GM18526 (cell line): ENCODE results near the gene CCL26.

Source experiments
- POLR2A ChIP-seq: IDR thresholded peaks from 3 replicates; pipeline ENCODE4 v1.6.1; 2011; ENCODE audit not compliant: insufficient read length; ENCODE audit errors: extremely low read depth

CCL26 gene

GRCh38 chr7:75743455-75743859 lies 28.6 kb downstream of the CCL26 start:
- no peak for TF ChIP-seq POLR2A

- TF ChIP-seq POLR2A, result no peak
Measured at GRCh38 chr7:75740846-75741497, 31.0 kb downstream of the CCL26 start.

DNA sequence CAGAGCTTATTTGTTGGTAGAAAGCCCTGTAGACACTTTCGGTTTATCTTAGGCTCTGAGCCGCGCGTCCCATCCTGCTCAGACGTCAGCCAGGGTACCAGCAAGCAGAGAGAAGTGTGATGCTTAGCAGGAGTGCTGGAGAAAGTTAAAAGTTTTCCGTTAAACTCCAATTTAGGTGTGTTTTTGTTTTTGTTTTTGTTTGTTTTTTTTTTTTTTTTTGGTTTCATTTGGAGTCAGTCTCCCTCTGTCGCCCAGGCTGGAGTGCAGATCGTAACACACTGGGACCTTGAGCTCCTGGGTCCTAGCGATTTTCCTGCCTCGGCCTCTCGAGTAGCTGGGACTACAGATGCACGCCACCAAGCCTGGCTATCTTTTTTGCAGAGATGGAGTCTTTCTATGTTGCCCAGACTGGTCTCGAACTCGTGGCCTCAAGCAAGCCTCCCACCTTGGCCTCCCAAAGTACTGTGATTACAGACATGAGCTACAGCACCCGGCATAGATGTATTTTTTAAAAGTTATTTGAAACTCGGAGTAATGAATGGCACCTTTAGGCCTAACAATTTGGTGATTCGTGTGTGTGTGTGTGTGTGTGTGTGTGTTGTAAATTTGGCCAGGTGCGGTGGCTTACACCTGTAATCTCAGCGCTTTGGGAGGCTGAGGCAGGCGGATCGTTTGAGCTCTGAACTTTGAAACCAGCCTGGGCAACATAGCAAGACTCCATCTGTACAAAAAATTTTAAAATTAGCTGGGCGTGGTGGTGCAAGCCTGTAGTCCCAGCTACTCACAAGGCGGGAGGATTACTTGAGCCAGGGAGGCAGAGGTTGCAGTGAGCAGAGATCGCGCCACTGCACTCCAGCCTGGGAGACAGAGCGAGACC lies 32.0 kb downstream of the CCL26 start:
- no peak for TF ChIP-seq POLR2A

GRCh38 chr7:75738975-75739795 lies 32.8 kb downstream of the CCL26 start:
- no peak for TF ChIP-seq POLR2A

DNA sequence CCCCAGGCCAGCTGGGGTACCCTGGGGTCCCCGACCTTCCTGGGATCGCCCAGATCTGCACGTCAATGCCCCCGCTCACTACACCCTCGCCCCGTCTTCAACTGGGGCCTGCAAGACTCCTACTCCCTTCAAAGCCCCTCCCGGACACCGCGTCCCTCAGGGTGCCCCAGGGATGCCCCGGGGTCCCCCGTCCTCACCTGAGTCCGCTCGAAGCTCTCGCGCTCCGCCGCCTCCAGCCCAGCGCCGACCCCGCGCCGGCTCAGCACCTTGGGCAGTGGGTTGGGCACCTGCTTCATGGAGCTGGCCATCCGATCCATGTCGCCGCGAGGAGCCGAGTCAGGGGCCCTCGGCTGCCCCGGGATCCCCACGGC lies 33.4 kb downstream of the CCL26 start, which contains the start of gene HIP1:
Gene HIP1 (minus strand): TSS at position 338 of the 371 bp plus-strand sequence. CDS start 21 bp downstream, at position 317.
- TF ChIP-seq POLR2A, result no peak

DNA sequence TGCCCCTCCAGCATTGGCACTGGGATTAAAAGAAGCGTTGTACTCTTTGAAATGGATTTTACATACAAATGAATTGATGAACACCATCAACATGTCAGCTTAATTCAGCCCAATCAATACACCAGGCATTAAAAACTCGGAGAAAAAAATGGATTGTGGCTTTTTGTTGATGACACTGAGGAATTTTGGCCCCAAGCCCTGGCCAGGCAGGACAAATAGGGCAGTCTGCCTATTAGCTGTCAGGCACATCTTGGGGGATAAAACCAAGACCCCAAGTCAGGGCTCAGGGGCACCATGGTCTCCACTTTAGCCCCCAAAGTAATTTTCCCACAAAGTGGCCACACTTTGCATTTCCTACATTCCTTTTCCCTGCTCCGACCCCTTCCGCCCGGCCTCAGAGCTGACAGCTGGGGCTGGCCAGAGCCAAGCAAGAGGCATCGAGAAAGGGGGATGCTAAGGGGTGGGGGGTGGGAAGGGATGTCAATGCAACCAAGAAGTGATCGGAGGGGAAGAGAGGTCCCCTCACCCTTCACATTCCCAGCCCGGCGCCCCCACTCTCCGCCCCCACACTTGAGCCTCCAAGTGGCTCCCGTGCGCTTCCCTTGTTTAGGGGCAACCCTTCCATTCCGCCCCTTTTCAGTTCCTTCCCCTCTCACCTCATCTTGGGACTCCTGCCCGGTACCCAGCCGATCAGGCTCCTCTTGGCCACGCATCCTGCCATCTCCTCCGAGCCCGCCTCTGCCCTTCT lies 34.0 kb downstream of the CCL26 start:
- no peak for TF ChIP-seq POLR2A

GRCh38 chr7:75735581-75736350 lies 36.2 kb downstream of the CCL26 start:
- no peak for TF ChIP-seq POLR2A

DNA sequence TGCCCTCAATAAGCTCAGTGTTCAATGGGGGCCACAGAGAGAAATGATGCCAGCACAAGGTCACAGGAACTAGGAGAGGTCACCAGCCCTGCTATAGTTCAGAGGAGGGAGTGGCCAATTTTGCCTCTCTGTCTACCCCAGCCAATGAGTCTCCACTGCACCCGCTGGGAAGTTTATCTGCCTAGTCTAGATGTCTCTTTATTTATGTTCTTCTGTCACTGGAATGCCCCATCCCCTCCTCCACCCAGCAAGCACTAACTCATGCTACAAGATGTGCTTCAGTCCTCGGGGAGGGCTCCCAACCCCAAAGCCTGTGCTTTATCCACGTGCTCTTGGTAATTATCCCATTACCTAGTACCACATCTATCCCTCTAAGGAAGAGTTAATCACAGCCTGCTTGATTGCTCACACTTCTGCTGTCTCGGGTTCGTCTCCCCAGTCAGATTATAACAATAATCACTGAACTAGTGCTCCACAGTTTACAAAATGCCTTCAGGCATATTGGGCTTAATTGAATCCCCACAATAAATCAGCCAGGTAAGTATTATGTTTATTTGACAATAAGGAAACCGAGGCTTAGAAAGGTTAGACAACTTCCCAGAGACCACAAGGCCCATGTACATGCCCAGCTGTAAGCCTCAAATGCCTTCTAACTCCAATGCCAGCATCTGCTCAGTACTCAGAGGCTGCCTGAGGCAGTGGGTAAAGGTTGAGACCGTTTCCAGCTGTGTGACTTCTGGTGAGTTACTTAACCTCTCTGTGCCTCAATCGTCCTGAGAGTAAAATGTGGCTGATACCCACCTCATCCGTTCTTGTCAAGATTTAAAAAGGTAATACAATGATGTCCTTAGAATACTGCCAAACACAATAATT lies 37.2 kb downstream of the CCL26 start:
- no peak for TF ChIP-seq POLR2A

DNA sequence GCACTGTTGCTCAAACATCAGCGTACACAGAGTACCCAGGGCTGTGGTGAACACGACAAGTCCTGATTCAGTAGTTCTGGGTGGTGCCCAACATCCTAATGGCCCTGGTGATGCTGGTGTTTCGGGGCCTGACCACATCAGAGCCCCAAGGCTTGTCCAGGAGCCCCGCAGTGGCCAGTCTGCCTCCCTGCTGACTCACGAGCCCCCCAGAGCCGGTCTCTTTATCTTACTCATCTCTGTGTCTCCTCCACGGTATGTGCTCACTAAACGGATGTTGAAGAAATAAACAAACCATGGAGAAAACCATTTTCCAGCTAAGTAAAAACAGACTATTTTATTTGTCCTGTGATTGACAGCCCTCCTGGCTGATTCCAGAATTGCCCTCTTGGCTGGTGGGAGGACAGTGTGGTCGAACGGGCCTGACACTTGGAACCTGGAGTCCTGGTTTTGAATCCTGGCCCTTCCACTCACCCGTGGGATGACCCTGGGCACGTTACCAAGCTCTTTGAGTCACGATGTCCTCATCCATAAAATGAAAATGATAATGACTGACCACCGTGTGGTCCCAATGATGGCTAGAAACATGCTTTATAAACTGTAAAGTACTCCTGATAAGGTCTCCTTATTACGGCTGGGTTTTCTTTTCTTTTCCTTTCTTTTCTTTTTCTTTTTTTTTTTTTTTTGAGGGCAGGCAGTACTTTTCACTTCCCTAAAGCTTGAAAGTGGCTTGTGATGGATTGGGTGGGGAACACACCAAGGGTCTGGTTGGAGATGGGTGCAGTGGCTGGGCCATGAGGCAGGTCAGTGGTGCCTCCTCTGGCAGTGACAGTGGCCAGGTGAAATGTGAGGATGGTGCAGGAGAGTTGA lies 39.0 kb downstream of the CCL26 start:
- no peak for TF ChIP-seq POLR2A

DNA sequence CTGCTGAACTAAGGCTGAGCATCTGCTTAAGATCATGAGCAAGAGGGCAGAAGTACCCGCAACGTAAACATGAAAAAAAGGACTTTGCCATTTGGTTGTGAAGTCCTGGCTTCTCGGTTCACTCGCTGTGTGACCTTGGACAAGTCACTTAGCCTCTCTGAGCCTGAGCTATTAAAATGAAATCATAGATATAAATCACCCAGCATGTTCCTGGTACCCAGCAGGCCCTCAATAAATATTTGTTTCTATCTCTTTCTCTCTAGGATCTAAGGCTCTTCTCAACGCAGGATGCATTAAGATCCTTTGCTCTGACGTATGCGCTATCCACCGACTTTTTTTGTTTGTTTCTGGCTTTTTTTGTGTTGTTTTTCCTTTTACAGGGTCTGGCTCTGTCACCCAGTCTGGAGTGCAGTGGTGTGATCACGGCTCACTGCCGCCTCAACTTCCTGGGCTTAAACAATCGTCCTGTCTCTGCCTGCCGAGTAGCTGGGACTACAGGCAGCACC lies 39.9 kb downstream of the CCL26 start:
- no peak for TF ChIP-seq POLR2A

- no peak for TF ChIP-seq POLR2A
Measured at GRCh38 chr7:75729851-75730274, 42.1 kb downstream of the CCL26 start.
